ENCODE data around the gene LIG1.

- TF ChIP-seq CTCF (IDR thresholded peaks at IDR 0.05) (no peak), POLR2A (IDR thresholded peaks at IDR 0.05) (no peak), POLR2AphosphoS5 (IDR thresholded peaks at IDR 0.05) (no peak), EP300 (IDR thresholded peaks at IDR 0.05) (no peak)
These were observed 12.3 kb upstream of the LIG1 start for GRCh38 chr19:48182434-48182833.
